ENCODE measurements around the gene ZC3H12D. TPM values are rescaled to one million over a fixed set of nuclear protein-coding genes. Genes with fewer than 3 reads are reported as not detected.

Gene ZC3H12D
- total and polyA plus RNA-seq, 2 donors (not counting 1 experiment from before 2014, with no cell fraction given), result 63.1 to 190 TPM

DNA sequence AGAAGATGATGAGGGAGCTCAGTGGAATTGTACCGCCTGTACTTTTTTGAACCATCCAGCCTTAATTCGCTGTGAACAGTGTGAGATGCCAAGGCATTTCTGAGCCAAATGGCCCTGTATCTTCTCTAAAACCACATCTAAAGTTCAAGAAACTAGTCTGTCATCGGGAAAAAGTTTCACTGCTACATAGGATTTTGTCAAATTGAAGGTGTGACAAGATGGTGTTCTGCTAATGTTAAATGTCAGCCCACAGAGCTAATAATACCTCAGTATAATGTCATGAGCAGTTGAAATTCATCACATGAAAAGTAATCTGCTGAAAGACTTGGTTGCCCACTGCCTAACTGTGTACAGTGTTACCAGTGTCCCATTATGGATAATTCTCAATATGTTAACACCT, 75.2 kb downstream of the ZC3H12D start:
- Histone ChIP-seq H3K4me1 (ENCODE audit: control insufficient read depth in 2 of 2, insufficient read depth in 2 of 2, low read length in 2 of 2) (no peaks in the 10 kb centered on the region), H3K27ac (ENCODE audit: low read length in 2 of 2) (no peak overlapping the region), H4K20me1 (ENCODE audit: control insufficient read depth, insufficient read depth, low read length, poor library complexity, severe bottlenecking) (no peaks in the 10 kb centered on the region), H3K9me3 (ENCODE audit: control extremely low read depth in 1 of 3, control insufficient read depth in 2 of 3, insufficient read depth in 1 of 3, low read length in 2 of 3) (no peaks in the 10 kb centered on the region), H3K4me2 (replicated peaks; ENCODE audit: low read depth, low read length, poor library complexity, severe bottlenecking) (no peak overlapping the region), H3K36me3 (replicated peaks in 1 of 2; ENCODE audit: control extremely low read depth in 1 of 2, control insufficient read depth in 1 of 2, extremely low read depth in 1 of 2, insufficient read depth in 2 of 2, low read length in 1 of 2) (peaks cover 13 to 22% of the 10 kb centered on the region in 2 experiments), H3K27me3 (replicated peaks in 1 of 4; ENCODE audit: control extremely low read depth in 1 of 4, control insufficient read depth in 3 of 4, insufficient read depth in 4 of 4, low read length in 3 of 4) (no peaks in the 10 kb centered on the region), H3K9ac (ENCODE audit: low read length) (no peak overlapping the region), H2AFZ (ENCODE audit: insufficient read depth, low read depth, low read length, poor library complexity, severe bottlenecking) (no peak overlapping the region), H3K79me2 (ENCODE audit: control insufficient read depth, insufficient read depth, low read length) (no peaks in the 10 kb centered on the region), H3K4me3 (ENCODE audit: control extremely low read depth in 1 of 5, extremely low read depth in 1 of 5, insufficient read depth in 1 of 5, low read depth in 2 of 5, low read length in 4 of 5) (no peak overlapping the region)
- ChIA-PET CTCF (interaction anchor here (0.6 to 1.4 kb wide), 2 partner anchors 13 to 22 kb away, joined by 3 read pairs; no protein-coding TSS in a partner anchor), POLR2A (no interaction called here)
- DNase-seq, result no peak
- Mint-ChIP-seq H3K27me3 (no peaks in the 10 kb centered on the region), H3K27ac (no peak overlapping the region), H3K4me3 (no peak overlapping the region), H3K9me3 (ENCODE audit: insufficient read depth) (no peaks in the 10 kb centered on the region), H3K4me1 (peaks cover 7% of the 10 kb centered on the region)
- no CpG with 5 or more reads among the region's 3 CpGs for WGBS (ENCODE audit: insufficient coverage)
- TF ChIP-seq, protein P1, sequence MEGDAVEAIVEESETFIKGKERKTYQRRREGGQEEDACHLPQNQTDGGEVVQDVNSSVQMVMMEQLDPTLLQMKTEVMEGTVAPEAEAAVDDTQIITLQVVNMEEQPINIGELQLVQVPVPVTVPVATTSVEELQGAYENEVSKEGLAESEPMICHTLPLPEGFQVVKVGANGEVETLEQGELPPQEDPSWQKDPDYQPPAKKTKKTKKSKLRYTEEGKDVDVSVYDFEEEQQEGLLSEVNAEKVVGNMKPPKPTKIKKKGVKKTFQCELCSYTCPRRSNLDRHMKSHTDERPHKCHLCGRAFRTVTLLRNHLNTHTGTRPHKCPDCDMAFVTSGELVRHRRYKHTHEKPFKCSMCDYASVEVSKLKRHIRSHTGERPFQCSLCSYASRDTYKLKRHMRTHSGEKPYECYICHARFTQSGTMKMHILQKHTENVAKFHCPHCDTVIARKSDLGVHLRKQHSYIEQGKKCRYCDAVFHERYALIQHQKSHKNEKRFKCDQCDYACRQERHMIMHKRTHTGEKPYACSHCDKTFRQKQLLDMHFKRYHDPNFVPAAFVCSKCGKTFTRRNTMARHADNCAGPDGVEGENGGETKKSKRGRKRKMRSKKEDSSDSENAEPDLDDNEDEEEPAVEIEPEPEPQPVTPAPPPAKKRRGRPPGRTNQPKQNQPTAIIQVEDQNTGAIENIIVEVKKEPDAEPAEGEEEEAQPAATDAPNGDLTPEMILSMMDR (IDR thresholded peaks at IDR 0.05), result no peak
- TF ChIP-seq EZH2 (IDR thresholded peaks at IDR 0.05; ENCODE audit: borderline replicate concordance, insufficient read depth, low read depth, low read length, poor library complexity, severe bottlenecking), result no peak
- no peak for ATAC-seq (ENCODE audit: low read depth)
- intact Hi-C loops (cut with micrococcal nuclease), result no loop called here

DNA sequence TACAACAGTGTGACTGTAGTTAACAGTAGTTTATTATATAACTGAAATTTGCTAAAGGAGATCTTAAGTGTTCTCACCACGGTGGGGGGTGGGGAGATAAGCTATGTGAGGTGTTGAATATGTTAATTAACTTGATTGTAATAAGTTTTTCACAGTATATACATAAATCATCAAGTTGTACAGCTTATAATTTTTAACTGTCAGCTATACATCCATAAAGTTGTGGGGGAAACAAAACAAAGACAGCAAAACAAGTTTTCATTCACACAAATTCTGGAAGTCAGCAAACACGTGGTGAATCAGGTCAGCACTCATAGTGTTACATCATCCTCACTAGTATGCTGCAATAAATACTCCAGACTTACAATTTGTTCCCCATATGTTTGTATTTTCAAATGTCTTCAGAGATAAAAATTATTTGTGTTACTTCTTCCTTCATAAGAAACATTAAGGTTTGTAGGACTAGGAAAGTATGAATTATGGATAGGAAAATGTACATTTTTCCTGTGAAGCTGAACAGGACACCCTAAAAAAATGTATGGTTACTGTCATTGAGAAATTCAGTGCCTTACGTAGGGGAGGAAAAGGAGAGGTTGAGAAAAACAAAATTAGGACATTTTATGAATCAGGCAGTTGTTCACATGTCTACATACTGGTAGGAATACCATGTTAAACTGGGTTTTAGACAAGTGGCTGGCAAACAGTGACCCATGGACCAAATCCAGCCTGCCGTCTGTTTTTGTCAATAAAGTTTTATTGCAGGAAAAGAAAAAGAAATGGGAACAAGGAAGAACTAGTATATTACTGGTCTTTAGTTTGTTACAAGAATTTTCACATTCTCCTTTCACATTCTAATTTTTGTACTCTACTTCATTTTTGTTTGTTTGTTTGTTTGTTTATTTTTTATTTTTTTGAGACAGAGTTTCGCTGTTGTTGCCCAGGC, 78.7 kb downstream of the ZC3H12D start:
- H3K4me3 ChIP-seq (ENCODE audit: control extremely low read depth in 1 of 5, extremely low read depth in 1 of 5, insufficient read depth in 1 of 5, low read depth in 2 of 5, low read length in 4 of 5), result no peak overlapping the region
- TF ChIP-seq EZH2 (IDR thresholded peaks at IDR 0.05; ENCODE audit: borderline replicate concordance, insufficient read depth, low read depth, low read length, poor library complexity, severe bottlenecking), result no peak
- TF ChIP-seq, protein P1 (IDR thresholded peaks at IDR 0.05), result no peak
- H3K27ac Mint-ChIP-seq, result no peak overlapping the region
- no peaks in the 10 kb centered on the region for H4K20me1 ChIP-seq (ENCODE audit: control insufficient read depth, insufficient read depth, low read length, poor library complexity, severe bottlenecking)
- DNase-seq (no peak), ATAC-seq (ENCODE audit: low read depth) (no peak)
- H3K27ac ChIP-seq (ENCODE audit: low read length in 2 of 2), result no peak overlapping the region
- CTCF ChIA-PET, result interaction anchor here (1.6 to 1.9 kb wide), 2 partner anchors 26 to 111 kb away, joined by 4 to 6 read pairs; no protein-coding TSS in a partner anchor
- no peak overlapping the region for H3K4me3 Mint-ChIP-seq
- no peaks in the 10 kb centered on the region for H3K27me3 Mint-ChIP-seq
- H3K79me2 ChIP-seq (ENCODE audit: control insufficient read depth, insufficient read depth, low read length), result no peaks in the 10 kb centered on the region
- no peaks in the 10 kb centered on the region for H3K9me3 ChIP-seq (ENCODE audit: control extremely low read depth in 1 of 3, control insufficient read depth in 2 of 3, insufficient read depth in 1 of 3, low read length in 2 of 3)
- H3K9ac ChIP-seq (ENCODE audit: low read length), result no peak overlapping the region
- POLR2A ChIA-PET, result no interaction called here
- WGBS (ENCODE audit: insufficient coverage), result 100% methylated on average over 2 of the region's 5 CpGs
- no peak overlapping the region for H3K4me2 ChIP-seq (replicated peaks; ENCODE audit: low read depth, low read length, poor library complexity, severe bottlenecking)
- H3K36me3 ChIP-seq (replicated peaks in 1 of 2; ENCODE audit: control extremely low read depth in 1 of 2, control insufficient read depth in 1 of 2, extremely low read depth in 1 of 2, insufficient read depth in 2 of 2, low read length in 1 of 2), result peaks cover 20 to 26% of the 10 kb centered on the region in 2 experiments
- no peak overlapping the region for H2AFZ ChIP-seq (ENCODE audit: insufficient read depth, low read depth, low read length, poor library complexity, severe bottlenecking)
- no peaks in the 10 kb centered on the region for H3K9me3 Mint-ChIP-seq (ENCODE audit: insufficient read depth)
- intact Hi-C loops (cut with micrococcal nuclease), result no loop called here
- H3K4me1 Mint-ChIP-seq, result peaks cover 2% of the 10 kb centered on the region
- no peaks in the 10 kb centered on the region for H3K27me3 ChIP-seq (replicated peaks in 1 of 4; ENCODE audit: control extremely low read depth in 1 of 4, control insufficient read depth in 3 of 4, insufficient read depth in 4 of 4, low read length in 3 of 4)
- H3K4me1 ChIP-seq (ENCODE audit: control insufficient read depth in 2 of 2, insufficient read depth in 2 of 2, low read length in 2 of 2), result no peaks in the 10 kb centered on the region

Measured in B cell (primary cell).